ENCODE measurements around the gene MLLT6. TPM values are rescaled to one million over a fixed set of nuclear protein-coding genes. Genes with fewer than 3 reads are reported as not detected.

MLLT6 gene
- total and polyA plus RNA-seq, 10 of the 15 experiments (the other 5 are each of a cell fraction or from before 2014, with no cell fraction given): 4.8 to 105 (median 36.3) TPM

GRCh38 chr17:38738686-38739085 lies 33.6 kb downstream of the MLLT6 start:
- Histone ChIP-seq H3K4me3 (no peak overlapping the region), H3K9ac (ENCODE audit: control insufficient read depth, insufficient read depth, low read length) (no peak overlapping the region), H3K4me2 (ENCODE audit: control insufficient read depth, insufficient read depth) (no peak overlapping the region), H3K27ac (ENCODE audit: control insufficient read depth, insufficient read depth) (no peak overlapping the region), H2AFZ (ENCODE audit: control insufficient read depth, low read depth, low read length) (no peak overlapping the region), H3K9me3 (replicated peaks; ENCODE audit: control insufficient read depth, insufficient read depth, low read length) (no peaks in the 10 kb centered on the region), H3K79me2 (ENCODE audit: control insufficient read depth, insufficient read depth, low read length) (peaks cover 10% of the 10 kb centered on the region), H3K4me1 (ENCODE audit: control insufficient read depth, insufficient read depth, low read length) (peaks cover 18% of the 10 kb centered on the region), H4K20me1 (ENCODE audit: control insufficient read depth, insufficient read depth) (no peaks in the 10 kb centered on the region), H3K36me3 (ENCODE audit: control insufficient read depth in 2 of 2, insufficient read depth in 2 of 2, low read length in 1 of 2) (peaks cover 4 to 19% of the 10 kb centered on the region in 2 experiments; a peak in 3 of 4 replicates), H3K27me3 (replicated peaks in 1 of 2; ENCODE audit: control insufficient read depth in 2 of 2, insufficient read depth in 2 of 2, low read length in 1 of 2) (no peaks in the 10 kb centered on the region)
- in situ Hi-C loops (cut with MboI): no loop called here
- no peak for DNase-seq (ENCODE audit: low read depth, low spot score)
- intact Hi-C loops (cut with micrococcal nuclease; ENCODE audit: unreplicated experiment): no loop called here
- ChIA-PET SMC1A (ENCODE audit: uncharacterized antibody, unreplicated experiment) (no interaction called here), POLR2A (no interaction called here), CTCF (no interaction called here), RAD21 (ENCODE audit: unreplicated experiment) (interaction anchor here (1.7 kb wide), 1 partner anchor 62 kb away, joined by 7 read pairs; no protein-coding TSS in a partner anchor)
- WGBS (ENCODE audit: insufficient coverage, insufficient replicate concordance, low lambda C conversion rate, missing lambda C conversion rate): 89% methylated on average over 16 of the region's 16 CpGs
- BruUV-seq (replicated peaks): no TSS peak
- ATAC-seq: no peak
- no peak for FAIRE-seq
- TF ChIP-seq NR2C2 (IDR thresholded peaks at IDR 0.05; ENCODE audit: borderline replicate concordance, control insufficient read depth, insufficient read length, low read depth) (no peak), SUZ12 (IDR thresholded peaks at IDR 0.05; ENCODE audit: unreplicated experiment) (no peak), NFYB (IDR thresholded peaks at IDR 0.05; ENCODE audit: insufficient read depth, low read depth, low read length) (no peak), IKZF1 (conservative IDR thresholded peaks at IDR 0.05) (no peak), ZNF687 (IDR thresholded peaks at IDR 0.05) (no peak), GATAD2B (conservative IDR thresholded peaks at IDR 0.05; ENCODE audit: low read depth) (no peak), IRF4 (IDR thresholded peaks at IDR 0.05; ENCODE audit: low read depth, low read length) (no peak), RAD21 (IDR thresholded peaks at IDR 0.05; ENCODE audit: insufficient read depth, low read depth, low read length) (no peak), NBN (IDR thresholded peaks at IDR 0.05) (no peak), USF2 (IDR thresholded peaks at IDR 0.05; ENCODE audit: borderline replicate concordance, low read depth, low read length) (no peak)
- TF ChIP-seq, protein P1, sequence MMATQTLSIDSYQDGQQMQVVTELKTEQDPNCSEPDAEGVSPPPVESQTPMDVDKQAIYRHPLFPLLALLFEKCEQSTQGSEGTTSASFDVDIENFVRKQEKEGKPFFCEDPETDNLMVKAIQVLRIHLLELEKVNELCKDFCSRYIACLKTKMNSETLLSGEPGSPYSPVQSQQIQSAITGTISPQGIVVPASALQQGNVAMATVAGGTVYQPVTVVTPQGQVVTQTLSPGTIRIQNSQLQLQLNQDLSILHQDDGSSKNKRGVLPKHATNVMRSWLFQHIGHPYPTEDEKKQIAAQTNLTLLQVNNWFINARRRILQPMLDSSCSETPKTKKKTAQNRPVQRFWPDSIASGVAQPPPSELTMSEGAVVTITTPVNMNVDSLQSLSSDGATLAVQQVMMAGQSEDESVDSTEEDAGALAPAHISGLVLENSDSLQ (IDR thresholded peaks at IDR 0.05): no peak
- TF ChIP-seq, protein P2, sequence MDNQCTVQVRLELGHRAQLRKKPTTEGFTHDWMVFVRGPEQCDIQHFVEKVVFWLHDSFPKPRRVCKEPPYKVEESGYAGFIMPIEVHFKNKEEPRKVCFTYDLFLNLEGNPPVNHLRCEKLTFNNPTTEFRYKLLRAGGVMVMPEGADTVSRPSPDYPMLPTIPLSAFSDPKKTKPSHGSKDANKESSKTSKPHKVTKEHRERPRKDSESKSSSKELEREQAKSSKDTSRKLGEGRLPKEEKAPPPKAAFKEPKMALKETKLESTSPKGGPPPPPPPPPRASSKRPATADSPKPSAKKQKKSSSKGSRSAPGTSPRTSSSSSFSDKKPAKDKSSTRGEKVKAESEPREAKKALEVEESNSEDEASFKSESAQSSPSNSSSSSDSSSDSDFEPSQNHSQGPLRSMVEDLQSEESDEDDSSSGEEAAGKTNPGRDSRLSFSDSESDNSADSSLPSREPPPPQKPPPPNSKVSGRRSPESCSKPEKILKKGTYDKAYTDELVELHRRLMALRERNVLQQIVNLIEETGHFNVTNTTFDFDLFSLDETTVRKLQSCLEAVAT (IDR thresholded peaks at IDR 0.05): no peak
- TF ChIP-seq, protein P3, sequence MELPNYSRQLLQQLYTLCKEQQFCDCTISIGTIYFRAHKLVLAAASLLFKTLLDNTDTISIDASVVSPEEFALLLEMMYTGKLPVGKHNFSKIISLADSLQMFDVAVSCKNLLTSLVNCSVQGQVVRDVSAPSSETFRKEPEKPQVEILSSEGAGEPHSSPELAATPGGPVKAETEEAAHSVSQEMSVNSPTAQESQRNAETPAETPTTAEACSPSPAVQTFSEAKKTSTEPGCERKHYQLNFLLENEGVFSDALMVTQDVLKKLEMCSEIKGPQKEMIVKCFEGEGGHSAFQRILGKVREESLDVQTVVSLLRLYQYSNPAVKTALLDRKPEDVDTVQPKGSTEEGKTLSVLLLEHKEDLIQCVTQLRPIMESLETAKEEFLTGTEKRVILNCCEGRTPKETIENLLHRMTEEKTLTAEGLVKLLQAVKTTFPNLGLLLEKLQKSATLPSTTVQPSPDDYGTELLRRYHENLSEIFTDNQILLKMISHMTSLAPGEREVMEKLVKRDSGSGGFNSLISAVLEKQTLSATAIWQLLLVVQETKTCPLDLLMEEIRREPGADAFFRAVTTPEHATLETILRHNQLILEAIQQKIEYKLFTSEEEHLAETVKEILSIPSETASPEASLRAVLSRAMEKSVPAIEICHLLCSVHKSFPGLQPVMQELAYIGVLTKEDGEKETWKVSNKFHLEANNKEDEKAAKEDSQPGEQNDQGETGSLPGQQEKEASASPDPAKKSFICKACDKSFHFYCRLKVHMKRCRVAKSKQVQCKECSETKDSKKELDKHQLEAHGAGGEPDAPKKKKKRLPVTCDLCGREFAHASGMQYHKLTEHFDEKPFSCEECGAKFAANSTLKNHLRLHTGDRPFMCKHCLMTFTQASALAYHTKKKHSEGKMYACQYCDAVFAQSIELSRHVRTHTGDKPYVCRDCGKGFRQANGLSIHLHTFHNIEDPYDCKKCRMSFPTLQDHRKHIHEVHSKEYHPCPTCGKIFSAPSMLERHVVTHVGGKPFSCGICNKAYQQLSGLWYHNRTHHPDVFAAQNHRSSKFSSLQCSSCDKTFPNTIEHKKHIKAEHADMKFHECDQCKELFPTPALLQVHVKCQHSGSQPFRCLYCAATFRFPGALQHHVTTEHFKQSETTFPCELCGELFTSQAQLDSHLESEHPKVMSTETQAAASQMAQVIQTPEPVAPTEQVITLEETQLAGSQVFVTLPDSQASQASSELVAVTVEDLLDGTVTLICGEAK (IDR thresholded peaks at IDR 0.05; ENCODE audit: borderline replicate concordance): no peak
